Astrocyte of the cerebellum (primary cell): ENCODE results near the gene DCLK2.
A peak's percentile ranks its signal among the peaks of the same experiment; 100 is the strongest.

Experiments
- DNase-seq: peaks from one replicate; pipeline ENCODE4 v3.0.0-alpha.2; 2011; ENCODE audit warnings: low read depth
- H3K4me3 ChIP-seq: 2 replicates; pipeline ENCODE4 v1.5.1; 2011; ENCODE audit warnings: mild to moderate bottlenecking, low read depth, low read length, moderate library complexity
- in situ Hi-C: cut with HindIII; loops from 2 replicates; pipeline ENCODE4 v1.10.0; 2017; ENCODE audit warnings: low sequenced_read_pairs
- TF ChIP-seq, protein P1 (sequence below): IDR thresholded peaks from 2 replicates; pipeline ENCODE4 v1.5.1; 2012; ENCODE audit warnings: low read length, low read depth, moderate library complexity, mild to moderate bottlenecking; ENCODE audit errors: missing control alignments

Gene DCLK2

DNA sequence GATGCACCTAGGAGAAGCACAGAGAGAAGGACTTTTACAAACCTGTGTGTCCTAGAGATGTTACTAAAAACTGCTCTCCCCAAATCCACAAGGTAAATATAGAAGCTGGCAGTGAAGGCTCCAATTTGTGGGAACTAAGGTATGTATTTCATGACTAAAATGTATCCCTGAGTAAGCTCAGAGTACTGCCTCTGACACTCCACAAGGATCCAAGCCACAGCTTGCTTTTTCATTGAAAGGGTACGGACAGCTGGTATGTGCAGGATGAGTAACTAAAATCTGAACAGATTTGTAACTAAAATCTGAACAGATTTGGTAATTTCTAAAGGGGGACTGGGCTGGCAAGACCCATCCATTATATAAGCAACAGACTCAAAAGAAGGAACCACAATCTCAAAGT, 187.6 kb downstream of the DCLK2 start:
- TF ChIP-seq, protein P1, sequence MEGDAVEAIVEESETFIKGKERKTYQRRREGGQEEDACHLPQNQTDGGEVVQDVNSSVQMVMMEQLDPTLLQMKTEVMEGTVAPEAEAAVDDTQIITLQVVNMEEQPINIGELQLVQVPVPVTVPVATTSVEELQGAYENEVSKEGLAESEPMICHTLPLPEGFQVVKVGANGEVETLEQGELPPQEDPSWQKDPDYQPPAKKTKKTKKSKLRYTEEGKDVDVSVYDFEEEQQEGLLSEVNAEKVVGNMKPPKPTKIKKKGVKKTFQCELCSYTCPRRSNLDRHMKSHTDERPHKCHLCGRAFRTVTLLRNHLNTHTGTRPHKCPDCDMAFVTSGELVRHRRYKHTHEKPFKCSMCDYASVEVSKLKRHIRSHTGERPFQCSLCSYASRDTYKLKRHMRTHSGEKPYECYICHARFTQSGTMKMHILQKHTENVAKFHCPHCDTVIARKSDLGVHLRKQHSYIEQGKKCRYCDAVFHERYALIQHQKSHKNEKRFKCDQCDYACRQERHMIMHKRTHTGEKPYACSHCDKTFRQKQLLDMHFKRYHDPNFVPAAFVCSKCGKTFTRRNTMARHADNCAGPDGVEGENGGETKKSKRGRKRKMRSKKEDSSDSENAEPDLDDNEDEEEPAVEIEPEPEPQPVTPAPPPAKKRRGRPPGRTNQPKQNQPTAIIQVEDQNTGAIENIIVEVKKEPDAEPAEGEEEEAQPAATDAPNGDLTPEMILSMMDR = no peak
- in situ Hi-C loops = no loop called here
- H3K4me3 ChIP-seq = no peak overlapping the region
- DNase-seq = no peak

GRCh38 chr4:150268444-150268843, 190.2 kb downstream of the DCLK2 start:
- TF ChIP-seq, protein P1 = no peak
- DNase-seq = no peak
- H3K4me3 ChIP-seq = no peak overlapping the region
- in situ Hi-C loops = no loop called here

GRCh38 chr4:150278206-150278605, 200.0 kb downstream of the DCLK2 start:
- H3K4me3 ChIP-seq = no peak overlapping the region
- DNase-seq = no peak
- TF ChIP-seq, protein P1 = no peak
- in situ Hi-C loops = loop anchor here (5.0 to 25.0 kb wide), 3 partner anchors 56 to 584 kb away; partner anchors contain the start of gene MAB21L2

DNA sequence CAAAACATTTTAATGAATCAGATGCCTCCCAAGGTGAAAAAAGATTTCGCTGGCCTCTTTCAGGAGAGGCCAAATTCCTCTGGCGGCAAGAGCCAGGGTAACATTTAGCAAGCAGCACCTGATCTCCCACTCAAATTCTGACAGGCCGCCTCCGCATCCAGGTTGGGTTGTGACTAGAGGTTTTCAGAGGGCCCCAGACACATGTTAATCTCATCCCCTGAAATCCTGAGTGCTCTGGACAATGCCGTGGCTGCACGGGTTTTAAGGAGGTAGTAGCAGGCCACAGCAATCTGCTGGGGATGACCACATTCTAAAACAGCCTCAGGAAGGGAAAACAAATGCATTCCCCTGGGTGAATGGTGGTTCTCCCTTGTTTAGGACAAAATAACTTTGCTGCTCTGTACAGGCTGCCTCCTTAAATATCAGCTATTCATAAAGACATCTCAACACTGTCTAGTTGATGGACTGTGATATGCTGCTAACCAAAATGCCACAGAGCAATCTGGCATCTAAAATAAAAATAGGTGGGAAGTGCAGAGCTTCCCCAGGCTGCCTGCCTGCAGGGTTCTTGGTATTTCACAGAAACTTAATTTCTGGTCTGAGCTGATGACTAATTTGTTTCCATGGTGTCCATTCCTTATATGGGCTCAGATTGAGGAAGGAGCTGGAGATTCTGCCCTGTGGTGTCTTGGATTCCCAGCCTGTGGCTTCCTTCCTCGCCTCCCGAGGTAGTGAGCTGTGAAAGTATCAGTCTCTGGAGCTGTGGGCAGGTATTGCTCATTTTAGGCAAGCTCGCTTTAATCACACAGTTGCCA, 202.0 kb downstream of the DCLK2 start:
- TF ChIP-seq, protein P1 = peak; percentile 8
- no peak overlapping the region for H3K4me3 ChIP-seq
- in situ Hi-C loops = loop anchor here (25.0 kb wide), 2 partner anchors 307 to 582 kb away; partner anchors contain the start of gene MAB21L2
- DNase-seq = peak; percentile 90

DNA sequence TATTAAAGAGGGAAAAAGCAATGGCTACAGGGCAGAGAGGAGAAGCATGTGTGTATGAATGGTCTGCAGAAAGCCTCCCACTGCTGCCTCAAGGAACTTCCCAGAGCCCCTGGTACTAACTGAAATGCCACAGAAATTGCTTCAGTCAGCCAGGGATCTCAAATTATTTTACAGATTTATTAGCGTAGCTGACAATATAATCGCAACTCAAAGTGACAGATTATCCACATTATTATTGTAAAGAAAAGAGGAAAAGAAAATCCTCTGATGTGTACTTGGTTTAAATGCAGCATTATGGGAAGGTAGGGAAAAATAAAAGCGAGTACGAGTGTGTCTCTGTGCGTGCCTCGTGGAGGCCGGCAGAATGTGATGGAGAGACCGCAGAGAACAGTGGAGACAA, 202.7 kb downstream of the DCLK2 start:
- TF ChIP-seq, protein P1 = no peak
- no peak for DNase-seq
- no peak overlapping the region for H3K4me3 ChIP-seq
- in situ Hi-C loops = loop anchor here (25.0 kb wide), 2 partner anchors 306 to 581 kb away; partner anchors contain the start of gene MAB21L2

DNA sequence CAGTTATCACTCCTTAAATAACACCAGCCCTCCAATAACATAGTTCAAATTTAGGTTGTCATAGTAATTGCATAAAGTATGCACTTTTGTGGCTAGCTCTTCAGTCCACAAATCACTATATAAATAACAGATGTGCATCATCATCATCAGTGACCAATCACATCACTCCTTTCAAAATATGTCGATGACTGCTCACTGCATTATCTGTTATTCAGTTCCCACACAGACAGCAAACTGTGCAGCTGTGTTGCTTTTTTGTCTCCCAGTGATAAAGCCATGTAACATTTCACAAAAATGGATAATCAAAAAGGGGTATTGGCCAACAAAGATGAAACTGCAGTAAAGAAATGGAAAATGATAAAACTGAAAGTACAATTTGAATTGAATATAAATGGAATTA, 205.4 kb downstream of the DCLK2 start:
- TF ChIP-seq, protein P1 = no peak
- peak; percentile 88 for DNase-seq
- H3K4me3 ChIP-seq = no peak overlapping the region
- in situ Hi-C loops = loop anchor here (25.0 kb wide), 2 partner anchors 304 to 579 kb away; partner anchors contain the start of gene MAB21L2
